Omental fat pad (tissue), 4 donors: ENCODE data around the gene ABCC1. TPM values are rescaled to one million over a fixed set of nuclear protein-coding genes. Genes with fewer than 3 reads are reported as not detected.

ENCODE experiments used
- ATAC-seq: fragments of 150-250 bp; one replicate; pipeline ENCODE4 v1.9.1; 2016; ENCODE audit warnings: mild to moderate bottlenecking, moderate library complexity; ENCODE audit not compliant: low FRiP score
- DNase-seq: peaks from one replicate; pipeline ENCODE4 v3.0.0-alpha.2; 2019; ENCODE audit warnings: low spot score
- total RNA-seq, 4 donors: library from RNA; depleted of rRNA; stranded (reverse); fragments of >200 nt; gene quantifications; one replicate each; pipeline ENCODE4 v1.1.0, GENCODE V29; 2016
- TF ChIP-seq, protein P1 (sequence below), 3 donors: fragments of 450-650 bp; IDR thresholded peaks; one replicate each; pipeline ENCODE4 v1.5.1; 2016 to 2017; ENCODE audit warnings: antibody characterized with exemption in 3 of 3, mild to moderate bottlenecking in 3 of 3, moderate library complexity in 2 of 3

The ABCC1 gene
- total RNA-seq, 4 donors from 2014 or later, result 21.8 to 53.2 (median 36.3) TPM

DNA sequence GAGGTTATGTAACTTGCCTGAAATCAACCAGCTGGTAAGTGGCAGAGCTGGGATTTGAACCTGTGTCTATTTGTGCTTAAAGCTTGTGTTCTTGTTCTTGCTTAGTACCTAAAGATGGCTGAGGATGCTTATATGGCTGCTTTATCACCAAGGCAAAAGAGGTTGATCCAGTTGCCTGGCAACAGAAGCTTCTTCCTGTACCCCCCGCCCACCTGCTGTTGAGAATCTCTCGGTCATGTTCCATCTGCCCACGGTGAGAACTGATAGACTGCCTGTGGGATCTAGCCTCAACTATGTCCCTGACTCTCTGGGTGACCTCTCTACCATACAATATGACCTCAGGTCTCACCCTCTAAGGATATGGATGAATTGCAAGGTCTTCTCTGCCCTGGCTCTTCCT lies 213.2 kb downstream of the ABCC1 start:
- ATAC-seq (no peak), DNase-seq (no peak)
- TF ChIP-seq, protein P1, sequence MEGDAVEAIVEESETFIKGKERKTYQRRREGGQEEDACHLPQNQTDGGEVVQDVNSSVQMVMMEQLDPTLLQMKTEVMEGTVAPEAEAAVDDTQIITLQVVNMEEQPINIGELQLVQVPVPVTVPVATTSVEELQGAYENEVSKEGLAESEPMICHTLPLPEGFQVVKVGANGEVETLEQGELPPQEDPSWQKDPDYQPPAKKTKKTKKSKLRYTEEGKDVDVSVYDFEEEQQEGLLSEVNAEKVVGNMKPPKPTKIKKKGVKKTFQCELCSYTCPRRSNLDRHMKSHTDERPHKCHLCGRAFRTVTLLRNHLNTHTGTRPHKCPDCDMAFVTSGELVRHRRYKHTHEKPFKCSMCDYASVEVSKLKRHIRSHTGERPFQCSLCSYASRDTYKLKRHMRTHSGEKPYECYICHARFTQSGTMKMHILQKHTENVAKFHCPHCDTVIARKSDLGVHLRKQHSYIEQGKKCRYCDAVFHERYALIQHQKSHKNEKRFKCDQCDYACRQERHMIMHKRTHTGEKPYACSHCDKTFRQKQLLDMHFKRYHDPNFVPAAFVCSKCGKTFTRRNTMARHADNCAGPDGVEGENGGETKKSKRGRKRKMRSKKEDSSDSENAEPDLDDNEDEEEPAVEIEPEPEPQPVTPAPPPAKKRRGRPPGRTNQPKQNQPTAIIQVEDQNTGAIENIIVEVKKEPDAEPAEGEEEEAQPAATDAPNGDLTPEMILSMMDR (IDR thresholded peaks at IDR 0.05), result no peak

DNA sequence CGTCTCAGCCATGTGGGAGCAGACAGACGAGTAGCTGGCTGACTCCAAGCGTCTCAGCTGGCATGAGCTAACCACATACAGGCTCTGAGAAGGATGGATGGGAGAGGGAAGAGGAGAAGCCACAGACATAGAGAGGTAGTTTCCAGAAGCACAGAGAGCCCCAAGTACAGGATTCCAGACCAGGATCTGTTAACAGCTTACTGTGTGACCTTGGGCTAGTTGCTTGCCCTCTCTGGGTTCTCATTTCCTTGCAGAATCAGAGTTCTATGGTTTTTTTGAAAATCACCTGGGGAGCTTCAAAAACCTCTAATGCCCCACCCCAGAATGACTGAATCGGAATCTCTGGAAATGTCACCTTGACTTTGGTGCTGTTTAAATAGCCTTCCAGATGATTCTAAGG lies 213.7 kb downstream of the ABCC1 start:
- TF ChIP-seq, protein P1 (IDR thresholded peaks at IDR 0.05), result no peak
- ATAC-seq, result no peak
- no peak for DNase-seq

DNA sequence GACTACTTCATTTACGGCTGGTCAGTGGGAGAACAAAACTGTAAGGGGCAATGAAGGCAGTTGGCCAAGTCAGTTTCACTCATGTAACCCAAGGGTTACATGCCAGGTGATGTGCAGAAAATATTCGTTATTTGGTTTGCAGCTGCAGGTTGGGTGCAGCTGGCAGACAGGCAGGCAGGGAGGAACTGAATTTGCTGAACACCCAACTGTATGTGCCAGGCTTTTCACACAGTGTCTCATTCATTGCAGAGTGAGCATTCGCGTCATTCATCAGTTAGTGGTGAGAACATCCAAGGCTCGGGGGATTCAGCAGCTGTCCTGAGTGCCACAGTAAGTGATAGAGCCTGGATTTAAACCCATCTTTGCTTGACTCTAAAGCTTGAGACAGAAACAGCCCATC lies 214.2 kb downstream of the ABCC1 start:
- TF ChIP-seq, protein P1 (IDR thresholded peaks at IDR 0.05), result no peak
- no peak for ATAC-seq

DNA sequence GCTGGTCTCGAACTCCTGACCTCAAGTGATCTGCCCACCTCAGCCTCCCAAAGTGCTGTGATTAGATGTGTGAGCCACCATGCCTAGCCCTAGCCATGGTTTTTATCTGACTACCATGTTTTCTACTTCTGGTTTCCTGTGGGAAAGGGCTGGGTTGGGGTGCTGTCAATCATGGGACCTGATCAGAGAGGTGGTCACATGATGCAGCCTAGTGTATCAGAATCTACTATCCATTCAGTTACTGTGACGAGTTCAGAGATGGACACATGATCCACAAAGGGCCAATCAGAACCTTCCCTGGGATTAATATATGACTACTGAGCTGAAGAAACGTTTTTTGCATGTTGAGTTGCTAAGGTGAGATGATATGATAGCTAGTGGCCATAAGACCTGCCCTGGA lies 214.8 kb downstream of the ABCC1 start:
- TF ChIP-seq, protein P1 (IDR thresholded peaks at IDR 0.05), result no peak
- DNase-seq (no peak), ATAC-seq (no peak)

More for the DNA sequence above, 214.2 kb downstream of the ABCC1 start:
- no peak for DNase-seq

DNA sequence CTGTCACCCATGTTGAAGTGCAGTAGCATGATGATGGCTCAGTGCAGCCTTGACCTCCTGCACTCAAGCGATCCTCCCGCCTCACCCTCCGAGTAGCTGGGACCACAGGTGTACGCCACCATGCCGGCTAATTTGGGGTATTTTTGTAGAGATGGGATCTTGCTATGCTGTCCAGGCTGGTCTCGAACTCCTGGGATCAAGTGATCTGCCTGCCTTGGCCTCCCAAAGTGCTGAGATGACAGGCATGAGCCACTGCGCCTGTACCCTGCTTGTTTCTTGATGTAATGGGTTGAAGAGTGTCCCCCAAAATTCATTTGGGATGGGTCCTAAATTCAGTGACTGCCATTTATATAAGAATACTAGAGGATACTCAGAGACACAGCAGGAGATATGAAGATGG lies 216.7 kb downstream of the ABCC1 start:
- ATAC-seq, result no peak
- TF ChIP-seq, protein P1 (IDR thresholded peaks at IDR 0.05), result no peak

DNA sequence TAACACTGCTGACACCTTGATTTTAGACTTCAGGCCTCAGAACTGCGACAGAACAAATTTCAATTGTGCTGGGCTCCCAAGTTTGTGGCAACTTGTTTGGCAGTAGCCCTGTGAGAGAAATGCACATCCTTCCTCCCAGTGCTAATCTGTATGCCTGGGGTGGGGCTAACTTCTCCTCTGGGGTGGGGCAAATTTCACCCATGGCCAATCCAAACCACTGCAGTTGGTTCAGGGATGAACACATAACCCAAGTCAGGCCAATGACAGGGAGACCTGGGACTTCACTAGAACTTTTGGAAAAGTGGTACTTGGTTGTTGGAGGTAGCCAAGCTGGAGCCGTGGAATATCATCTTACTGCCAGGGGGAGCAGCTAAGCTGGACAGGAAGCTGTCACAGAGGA lies 217.5 kb downstream of the ABCC1 start:
- TF ChIP-seq, protein P1 (IDR thresholded peaks at IDR 0.05), result no peak
- ATAC-seq (no peak), DNase-seq (no peak)

More for the DNA sequence above, 216.7 kb downstream of the ABCC1 start:
- DNase-seq, result no peak

DNA sequence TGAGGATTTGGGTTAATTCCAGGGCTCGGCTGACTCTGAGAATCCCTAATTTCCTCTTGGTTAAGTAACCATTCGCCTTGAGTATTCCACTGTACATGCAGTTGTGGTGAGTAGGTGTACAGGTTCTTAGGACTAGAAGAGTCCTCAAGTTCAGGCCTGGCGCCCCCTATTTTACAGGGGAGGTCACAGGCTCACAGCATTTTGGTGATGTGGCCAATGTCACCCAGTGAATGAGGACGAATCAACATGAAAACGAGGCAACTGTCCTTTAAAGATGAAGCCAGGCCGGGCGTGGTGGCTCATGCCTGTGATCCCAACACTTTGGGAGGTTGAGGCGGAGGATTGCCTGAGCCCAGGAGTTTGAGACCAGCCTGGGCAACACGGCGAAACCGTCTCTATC lies 218.5 kb downstream of the ABCC1 start:
- DNase-seq (no peak), ATAC-seq (no peak)
- TF ChIP-seq, protein P1 (IDR thresholded peaks at IDR 0.05), result no peak
